OCI-LY7 (cell line): ENCODE data around the gene ASXL3. TPM values are rescaled to one million over a fixed set of nuclear protein-coding genes. Genes with fewer than 3 reads are reported as not detected.

ENCODE experiments used
- BruUV-seq: library from RNA; stranded (reverse); fragments of 400-500 nt; replicated peaks from 2 replicates; lab custom pipeline; 2021; lab: Mats Ljungman, UMichigan
- CTCF ChIA-PET: fragments of 300-600 bp; sonication (Branson Sonifier 250); formaldehyde crosslinking; loops from one replicate; lab custom pipeline; 2022; ENCODE audit warnings: antibody characterized with exemption; ENCODE audit not compliant: unreplicated experiment; lab: Charles Lee
- POLR2A ChIA-PET: fragments of 300-600 bp; sonication (Branson Sonifier 250); formaldehyde crosslinking; loops from one replicate; lab custom pipeline; 2022; ENCODE audit warnings: antibody characterized with exemption; lab: Charles Lee
- DNase-seq: peaks from one replicate; pipeline ENCODE4 v3.0.0-alpha.2; 2015; ENCODE audit warnings: low spot score
- H2AFZ ChIP-seq: fragments of 200-600 bp; sonication (generic), shearing (Covaris generic); 2 replicates; pipeline ENCODE4 v1.6.1; 2014; ENCODE audit warnings: mild to moderate bottlenecking, antibody characterized with exemption, low read length, moderate library complexity
- H3K27ac ChIP-seq: fragments of 200-600 bp; sonication (generic); 2 replicates; pipeline ENCODE4 v1.5.1; 2014; ENCODE audit warnings: mixed run types, low read depth, mild to moderate bottlenecking, moderate library complexity, low read length, inconsistent platforms; ENCODE audit not compliant: poor library complexity, severe bottlenecking
- H3K36me3 ChIP-seq: fragments of 200-600 bp; sonication (generic); 2 replicates; pipeline ENCODE4 v1.6.1; 2014; ENCODE audit warnings: mild to moderate bottlenecking, antibody characterized with exemption, low read length, moderate library complexity, mixed read lengths; ENCODE audit not compliant: insufficient read depth
- H3K4me1 ChIP-seq: fragments of 200-600 bp; sonication (generic); 2 replicates; pipeline ENCODE4 v1.5.1; 2014; ENCODE audit warnings: mild to moderate bottlenecking, low read length; ENCODE audit not compliant: insufficient read depth, poor library complexity, severe bottlenecking
- H3K4me2 ChIP-seq: fragments of 200-600 bp; sonication (generic); 2 replicates; pipeline ENCODE4 v1.6.1; 2014; ENCODE audit warnings: mild to moderate bottlenecking, low read length
- H3K4me3 ChIP-seq: fragments of 200-600 bp; sonication (generic); 2 replicates; pipeline ENCODE4 v1.5.1; 2014; ENCODE audit warnings: mild to moderate bottlenecking, low read depth, low read length; ENCODE audit not compliant: poor library complexity, severe bottlenecking
- H3K79me2 ChIP-seq: fragments of 200-600 bp; sonication (generic); 2 replicates; pipeline ENCODE4 v1.6.1; 2016; ENCODE audit warnings: low read depth, mild to moderate bottlenecking, low read length, moderate library complexity, mixed read lengths; ENCODE audit not compliant: insufficient read depth
- H3K9me2 ChIP-seq: fragments of 200-600 bp; sonication (generic); 2 replicates; pipeline ENCODE4 v1.6.1; 2016; ENCODE audit warnings: mild to moderate bottlenecking, low read length, mixed read lengths; ENCODE audit not compliant: insufficient read depth
- H3K9me3 ChIP-seq: fragments of 200-600 bp; sonication (generic); 2 replicates; pipeline ENCODE4 v1.6.1; 2014; ENCODE audit warnings: mild to moderate bottlenecking, mixed run types, low read length, mixed read lengths
- H4K20me1 ChIP-seq: fragments of 200-600 bp; sonication (generic); 2 replicates; pipeline ENCODE4 v1.6.1; 2014; ENCODE audit warnings: mild to moderate bottlenecking, antibody characterized with exemption, low read length, moderate library complexity, mixed read lengths; ENCODE audit not compliant: insufficient read depth
- CTCF ChIP-seq: fragments of 200-600 bp; sonication (generic); conservative IDR thresholded peaks from 2 replicates; pipeline ENCODE4 v1.5.1; 2014; ENCODE audit warnings: mild to moderate bottlenecking, antibody characterized with exemption, low read length, moderate library complexity, mixed read lengths
- EZH2phosphoT487 ChIP-seq: fragments of 200-600 bp; sonication (generic); IDR thresholded peaks from 2 replicates; pipeline ENCODE4 v1.6.1; 2018; ENCODE audit warnings: low read depth, borderline replicate concordance, mild to moderate bottlenecking, mixed run types, antibody characterized with exemption, low read length, moderate library complexity, mixed read lengths
- intact Hi-C: fragments of 100-400 bp; cut with micrococcal nuclease; formaldehyde crosslinking; loops from one replicate; pipeline ENCODE4 v1.10.0; 2022; ENCODE audit not compliant: unreplicated experiment
- total RNA-seq, 2 experiments: library from RNA; depleted of rRNA in 1 of 2; stranded (reverse); fragments of >200 nt in 1 of 2; shearing (Covaris generic) in 1 of 2; gene quantifications; 2 replicates each; pipeline ENCODE4 v1.2.3, GENCODE V29; 2014 to 2022

The ASXL3 gene
- total RNA-seq, 2 experiments from 2014 or later = 2.6 TPM

- H3K9me3 ChIP-seq = no peaks in the 10 kb centered on the region
- H3K9me2 ChIP-seq = no peaks in the 10 kb centered on the region
- H2AFZ ChIP-seq = no peak overlapping the region
- no peak overlapping the region for H3K27ac ChIP-seq
- TF ChIP-seq EZH2phosphoT487 (no peak), CTCF (no peak)
- no TSS peak for BruUV-seq
- DNase-seq = no peak
- peaks cover 20% of the 10 kb centered on the region for H3K4me1 ChIP-seq
- H4K20me1 ChIP-seq = no peaks in the 10 kb centered on the region
- POLR2A ChIA-PET = no interaction called here
- H3K36me3 ChIP-seq = no peaks in the 10 kb centered on the region
- H3K79me2 ChIP-seq = no peaks in the 10 kb centered on the region
- H3K4me3 ChIP-seq = no peak overlapping the region
- CTCF ChIA-PET = no interaction called here
- H3K4me2 ChIP-seq = no peak overlapping the region
- intact Hi-C loops = loop anchor here (5.0 kb wide), 1 partner anchor 97 kb away; no protein-coding TSS in a partner anchor
Observed at GRCh38 chr18:33575451-33575850, 2.6 kb upstream of the ASXL3 start.

- Histone ChIP-seq H4K20me1 (no peaks in the 10 kb centered on the region), H3K27ac (no peak overlapping the region), H3K9me3 (no peaks in the 10 kb centered on the region), H3K4me1 (peaks cover 33% of the 10 kb centered on the region), H3K4me3 (peak overlapping the region; percentile 68), H3K9me2 (no peaks in the 10 kb centered on the region), H3K79me2 (no peaks in the 10 kb centered on the region), H2AFZ (peak overlapping the region; percentile 71), H3K4me2 (peak overlapping the region; percentile 72), H3K36me3 (no peaks in the 10 kb centered on the region)
- CTCF ChIA-PET = no interaction called here
- POLR2A ChIA-PET = no interaction called here
- peak; percentile 35 for DNase-seq
- no TSS peak for BruUV-seq
- TF ChIP-seq EZH2phosphoT487 (no peak), CTCF (no peak)
- intact Hi-C loops = loop anchor here (5.0 kb wide), 1 partner anchor 95 kb away; no protein-coding TSS in a partner anchor
Observed at GRCh38 chr18:33576999-33577646, 896 bp upstream of the ASXL3 start.
